Activated CD8-positive, alpha-beta T cell treated with anti-CD3 and anti-CD28 coated beads for 36 hours (primary cell): Measurements from ENCODE around the gene LAGE3. TPM values are rescaled to one million over a fixed set of nuclear protein-coding genes. Genes with fewer than 3 reads are reported as not detected.

Source experiments
- ATAC-seq: fragments of 200-7000 bp; cut with Tn5 transposase; one replicate; pipeline ENCODE4 v1.10.0; 2021; ENCODE audit warnings: mild to moderate bottlenecking, moderate library complexity
- CTCF ChIA-PET: fragments of 350-600 bp; sonication (Branson Sonifier 250); formaldehyde crosslinking; loops from one replicate; lab custom pipeline; 2021; ENCODE audit warnings: antibody characterized with exemption; lab: Charles Lee
- POLR2A ChIA-PET: fragments of 350-600 bp; sonication (Branson Sonifier 250); formaldehyde crosslinking; loops from one replicate; lab custom pipeline; 2021; ENCODE audit warnings: antibody characterized with exemption; lab: Charles Lee
- DNase-seq: peaks from one replicate; pipeline ENCODE4 v3.0.0-alpha.2; 2020
- H3K27ac Mint-ChIP-seq: one replicate; pipeline ENCODE4 v1.8.0; 2021; ENCODE audit warnings: mild to moderate bottlenecking, mixed read lengths
- H3K27me3 Mint-ChIP-seq: one replicate; pipeline ENCODE4 v1.8.0; 2021; ENCODE audit warnings: mixed read lengths
- H3K36me3 Mint-ChIP-seq: one replicate; pipeline ENCODE4 v1.8.0; 2021; ENCODE audit warnings: low read depth, mixed read lengths
- H3K4me1 Mint-ChIP-seq: one replicate; pipeline ENCODE4 v1.8.0; 2021; ENCODE audit warnings: low read depth, mixed read lengths
- H3K4me3 Mint-ChIP-seq: one replicate; pipeline ENCODE4 v1.8.0; 2021; ENCODE audit warnings: mild to moderate bottlenecking, moderate library complexity, mixed read lengths
- H3K9me3 Mint-ChIP-seq: one replicate; pipeline ENCODE4 v1.8.0; 2021; ENCODE audit warnings: mixed read lengths
- intact Hi-C: fragments of 100-400 bp; cut with micrococcal nuclease; formaldehyde crosslinking; loops from one replicate; pipeline ENCODE4 v1.10.0; 2022
- total RNA-seq, 2 experiments: library from RNA; stranded (reverse); gene quantifications; one replicate each; pipeline ENCODE4 v1.2.3, GENCODE V29; 2021
- TF ChIP-seq, protein P1 (sequence below): fragments of 200-600 bp; IDR thresholded peaks from one replicate; pipeline ENCODE4 v1.8.0; 2022; ENCODE audit warnings: antibody characterized with exemption, mild to moderate bottlenecking

LAGE3 gene
- total RNA-seq, 2 experiments from 2014 or later, result 49.8 to 50.1 TPM

DNA sequence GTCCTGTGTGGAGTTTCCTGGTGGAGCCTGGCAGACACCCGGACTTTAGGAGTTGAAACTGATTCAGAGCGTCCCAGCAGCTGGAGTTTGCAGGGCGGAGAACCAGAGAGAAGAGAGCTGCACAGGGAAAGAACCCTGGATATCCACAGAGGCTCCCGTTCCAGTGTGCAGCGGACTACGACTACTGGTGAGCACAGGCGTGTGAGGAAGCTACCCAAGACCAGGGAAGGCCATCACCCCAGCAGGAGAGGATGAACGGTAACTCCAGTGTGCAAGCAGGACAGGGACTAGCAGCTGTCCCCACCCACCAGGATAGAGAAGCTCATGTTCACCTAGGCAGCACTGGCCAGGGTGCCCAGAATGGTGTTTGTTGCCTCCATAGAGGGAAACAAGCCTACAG, 2.3 kb downstream of the LAGE3 start:
- DNase-seq (no peak), ATAC-seq (no peak)
- H3K4me3 Mint-ChIP-seq, result no peak overlapping the region
- H3K9me3 Mint-ChIP-seq, result no peaks in the 10 kb centered on the region
- H3K27me3 Mint-ChIP-seq, result no peaks in the 10 kb centered on the region
- H3K4me1 Mint-ChIP-seq, result peaks cover 8% of the 10 kb centered on the region
- peaks cover 6% of the 10 kb centered on the region for H3K36me3 Mint-ChIP-seq
- no peak overlapping the region for H3K27ac Mint-ChIP-seq
- ChIA-PET CTCF (interaction anchor here (1.0 to 1.3 kb wide), 2 partner anchors 50 to 103 kb away, joined by 3 to 4 read pairs; no protein-coding TSS in a partner anchor), POLR2A (interaction anchor here (0.7 to 2.6 kb wide), 9 partner anchors 11 to 78 kb away, joined by 3 to 14 read pairs (median 3); partner anchors contain the start of genes RPL10 and SLC10A3)
- TF ChIP-seq, protein P1, sequence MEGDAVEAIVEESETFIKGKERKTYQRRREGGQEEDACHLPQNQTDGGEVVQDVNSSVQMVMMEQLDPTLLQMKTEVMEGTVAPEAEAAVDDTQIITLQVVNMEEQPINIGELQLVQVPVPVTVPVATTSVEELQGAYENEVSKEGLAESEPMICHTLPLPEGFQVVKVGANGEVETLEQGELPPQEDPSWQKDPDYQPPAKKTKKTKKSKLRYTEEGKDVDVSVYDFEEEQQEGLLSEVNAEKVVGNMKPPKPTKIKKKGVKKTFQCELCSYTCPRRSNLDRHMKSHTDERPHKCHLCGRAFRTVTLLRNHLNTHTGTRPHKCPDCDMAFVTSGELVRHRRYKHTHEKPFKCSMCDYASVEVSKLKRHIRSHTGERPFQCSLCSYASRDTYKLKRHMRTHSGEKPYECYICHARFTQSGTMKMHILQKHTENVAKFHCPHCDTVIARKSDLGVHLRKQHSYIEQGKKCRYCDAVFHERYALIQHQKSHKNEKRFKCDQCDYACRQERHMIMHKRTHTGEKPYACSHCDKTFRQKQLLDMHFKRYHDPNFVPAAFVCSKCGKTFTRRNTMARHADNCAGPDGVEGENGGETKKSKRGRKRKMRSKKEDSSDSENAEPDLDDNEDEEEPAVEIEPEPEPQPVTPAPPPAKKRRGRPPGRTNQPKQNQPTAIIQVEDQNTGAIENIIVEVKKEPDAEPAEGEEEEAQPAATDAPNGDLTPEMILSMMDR, result no peak
- intact Hi-C loops, result no loop called here

- POLR2A ChIA-PET, result no interaction called here
These were observed 5.4 kb downstream of the LAGE3 start for GRCh38 chrX:154473683-154474082.

GRCh38 chrX:154472685-154473632, 6.1 kb downstream of the LAGE3 start:
- Mint-ChIP-seq H3K36me3 (peaks cover 5% of the 10 kb centered on the region), H3K4me1 (peaks cover 8% of the 10 kb centered on the region), H3K9me3 (no peaks in the 10 kb centered on the region), H3K4me3 (no peak overlapping the region), H3K27me3 (no peaks in the 10 kb centered on the region), H3K27ac (no peak overlapping the region)
- ATAC-seq (no peak), DNase-seq (no peak)
- intact Hi-C loops, result no loop called here
- ChIA-PET POLR2A (no interaction called here), CTCF (interaction anchor here (0.8 kb wide), 1 partner anchor 54 kb away, joined by 3 read pairs; no protein-coding TSS in a partner anchor)
- TF ChIP-seq, protein P1, result no peak

More at GRCh38 chrX:154473683-154474082, 5.4 kb downstream of the LAGE3 start:
- ATAC-seq (no peak), DNase-seq (no peak)
- peaks cover 8% of the 10 kb centered on the region for H3K4me1 Mint-ChIP-seq
- peaks cover 6% of the 10 kb centered on the region for H3K36me3 Mint-ChIP-seq
- no peak overlapping the region for H3K4me3 Mint-ChIP-seq
- H3K9me3 Mint-ChIP-seq, result no peaks in the 10 kb centered on the region
- TF ChIP-seq, protein P1, result no peak
- CTCF ChIA-PET, result no interaction called here
- intact Hi-C loops, result no loop called here
- H3K27ac Mint-ChIP-seq, result no peak overlapping the region
- H3K27me3 Mint-ChIP-seq, result no peaks in the 10 kb centered on the region

DNA sequence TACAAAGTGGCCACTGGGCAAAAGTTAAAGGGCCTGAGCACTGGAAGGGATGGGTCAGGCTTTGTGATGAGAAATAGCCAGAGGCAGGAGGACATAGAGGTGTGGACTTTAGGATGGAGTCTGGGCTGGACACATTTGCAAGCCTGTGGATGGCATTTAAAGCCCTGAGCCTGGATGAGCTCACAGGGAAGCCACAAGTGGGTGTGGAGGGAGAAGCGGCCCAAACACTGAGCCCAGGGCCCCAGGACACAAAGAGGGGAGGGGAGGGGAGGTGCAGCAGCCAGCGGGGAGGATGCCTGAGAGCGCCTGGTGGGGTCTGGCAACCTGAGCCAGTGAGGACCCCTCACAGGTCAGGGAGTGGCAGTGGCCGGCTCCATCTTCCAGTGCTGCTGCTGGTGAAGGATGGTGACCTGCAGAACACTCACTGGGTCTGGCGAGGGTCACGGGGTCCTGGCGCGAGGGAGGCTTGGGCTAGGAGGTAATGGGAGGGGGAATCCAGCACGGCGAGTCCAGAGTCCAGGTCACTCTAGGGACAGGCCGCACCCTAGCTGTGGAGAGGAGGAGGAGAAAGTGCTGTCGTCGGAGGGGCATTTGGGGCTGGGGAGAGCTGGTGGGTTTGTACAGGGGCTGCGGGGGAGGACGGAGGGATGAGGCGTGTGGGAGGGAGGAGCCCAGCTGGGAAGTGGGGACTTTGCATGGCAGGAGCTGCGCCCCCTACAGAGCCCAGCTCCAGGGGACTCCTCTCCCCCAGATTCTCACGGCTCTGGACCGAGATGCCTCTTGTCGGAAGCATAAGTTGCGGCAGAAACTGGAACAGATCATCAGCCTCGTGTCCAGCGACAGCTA, 7.0 kb downstream of the LAGE3 start:
- H3K27me3 Mint-ChIP-seq, result no peaks in the 10 kb centered on the region
- H3K27ac Mint-ChIP-seq, result no peak overlapping the region
- POLR2A ChIA-PET, result no interaction called here
- no peak for ATAC-seq
- no peak overlapping the region for H3K4me3 Mint-ChIP-seq
- H3K4me1 Mint-ChIP-seq, result peaks cover 6% of the 10 kb centered on the region
- TF ChIP-seq, protein P1, result no peak
- H3K9me3 Mint-ChIP-seq, result no peaks in the 10 kb centered on the region
- CTCF ChIA-PET, result no interaction called here
- no peak for DNase-seq
- intact Hi-C loops, result no loop called here
- peaks cover 5% of the 10 kb centered on the region for H3K36me3 Mint-ChIP-seq
